NCI-H748 (cell line): ENCODE results near the gene CAMKK2.
"Not testable (repeated sequence)": the region's sequence is repeated elsewhere in the genome, so short reads cannot be mapped to it uniquely, and the experiment has no call there.

ENCODE experiments used
- DNase-seq: peaks from one replicate; lab custom pipeline; 2025; ENCODE audit not compliant: unreplicated experiment; lab: John Stamatoyannopoulos, UW

Gene CAMKK2

GRCh38 chr12:121296618-121297434 is at the start of gene CAMKK2:
CAMKK2 (minus strand) TSS chr12:121296709; CDS start chr12:121274526, 22,183 bp downstream.
- DNase-seq, result peak; percentile 91

- DNase-seq, result no peak
Observed at GRCh38 chr12:121345151-121345815, 48.8 kb upstream of the CAMKK2 start.

GRCh38 chr12:121344506-121344905 is 48.0 kb upstream of the CAMKK2 start:
- DNase-seq, result no peak

GRCh38 chr12:121337416-121337815 is 40.9 kb upstream of the CAMKK2 start:
- DNase-seq, result no peak

DNA sequence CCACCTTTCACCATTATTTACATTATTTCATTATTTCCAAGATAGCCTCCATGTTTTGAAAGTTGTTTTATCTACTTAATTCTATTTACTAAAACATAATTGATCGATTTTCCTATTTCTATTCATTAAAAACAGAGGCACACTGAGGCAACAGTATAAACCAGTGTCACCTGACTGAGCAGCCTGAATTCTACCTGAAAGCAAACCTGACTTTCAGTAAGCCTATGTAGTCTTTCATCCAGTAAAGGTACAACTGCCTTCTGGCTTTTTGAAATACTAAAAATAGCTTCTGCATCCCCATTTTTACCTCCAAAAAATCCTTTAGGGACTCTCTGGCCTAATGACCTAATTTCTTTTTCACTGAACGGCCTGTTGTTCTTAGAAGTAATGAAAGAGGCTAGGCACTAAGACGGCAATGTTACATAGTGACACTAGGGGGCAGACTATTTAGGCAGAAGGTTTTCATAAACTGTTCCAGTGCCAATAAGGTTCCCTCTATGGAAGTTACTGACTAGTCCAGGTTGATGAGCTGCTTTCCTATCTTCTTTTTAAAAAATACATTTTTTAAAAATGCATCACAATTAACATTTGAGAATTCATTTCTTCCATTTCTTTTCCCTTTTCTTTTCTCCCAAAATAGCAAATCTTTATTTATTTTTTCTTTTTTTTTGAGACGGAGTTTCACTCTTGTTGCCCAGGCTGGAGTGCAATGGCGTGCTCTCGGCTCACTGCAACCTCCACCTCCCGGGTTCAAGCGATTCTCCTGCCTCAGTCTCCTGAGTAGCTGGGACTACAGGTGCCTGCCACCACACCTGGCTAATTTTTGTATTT is 38.2 kb upstream of the CAMKK2 start:
- DNase-seq, result peak; percentile 67

DNA sequence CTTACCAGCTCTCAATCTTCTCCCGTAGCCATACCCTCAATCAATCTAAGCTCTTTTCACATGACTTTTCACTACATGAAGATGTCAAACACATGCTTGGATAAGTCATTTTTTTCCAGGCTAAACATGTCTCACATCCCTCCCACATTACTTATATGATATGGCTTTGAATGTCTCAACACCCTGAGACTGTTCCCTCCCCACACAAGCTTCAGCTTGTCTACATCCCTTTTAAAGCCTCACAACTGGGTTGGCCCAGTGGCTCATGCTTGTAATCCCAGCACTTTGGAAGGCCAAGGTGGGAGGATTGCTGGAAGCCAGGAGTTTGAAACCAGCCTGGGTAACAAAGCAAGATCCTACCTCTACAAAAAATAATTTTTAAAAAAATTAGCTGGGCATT is 37.2 kb upstream of the CAMKK2 start:
- no peak for DNase-seq

GRCh38 chr12:121331248-121331647 is 34.7 kb upstream of the CAMKK2 start:
- DNase-seq, result no peak

GRCh38 chr12:121330692-121331091 is 34.2 kb upstream of the CAMKK2 start:
- no peak for DNase-seq

DNA sequence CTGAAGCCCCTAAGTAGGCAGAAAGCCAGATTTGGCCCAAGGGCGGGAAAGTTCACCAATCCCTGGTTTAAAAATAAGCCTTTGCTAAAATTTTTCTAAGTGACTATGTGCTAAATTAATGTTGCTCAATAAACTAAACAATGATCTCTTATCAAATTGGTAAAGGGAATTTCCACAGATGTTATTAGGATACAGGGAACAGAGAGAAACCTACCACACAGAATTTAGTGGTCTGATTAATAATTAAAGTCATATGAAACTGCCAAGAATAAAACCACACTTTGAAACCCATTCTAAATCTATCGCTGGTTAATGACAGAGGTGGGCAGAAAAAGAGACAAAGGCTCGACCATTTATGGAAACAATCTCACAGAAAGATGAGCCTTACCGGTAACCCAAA is 33.7 kb upstream of the CAMKK2 start:
- no peak for DNase-seq

DNA sequence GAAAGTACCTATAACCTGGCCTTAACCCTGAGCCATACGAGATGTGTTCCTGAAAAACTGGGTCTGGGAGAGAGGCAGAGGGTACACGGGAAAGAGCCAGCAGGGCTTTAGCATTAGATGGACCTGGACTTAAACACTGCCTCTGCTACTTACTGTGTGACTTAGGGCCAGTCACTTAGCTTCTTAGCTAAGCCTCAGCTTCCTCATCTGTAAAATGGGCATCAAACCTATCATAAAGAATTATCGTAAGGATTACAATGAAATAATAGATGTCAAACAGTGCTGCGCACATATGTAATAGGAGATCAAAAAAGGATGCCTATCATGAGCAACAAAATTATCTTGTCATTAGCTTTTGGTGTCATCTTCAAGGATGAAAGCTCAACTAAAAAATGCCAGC is 32.1 kb upstream of the CAMKK2 start:
- DNase-seq, result no peak

GRCh38 chr12:121326996-121327674 is 30.6 kb upstream of the CAMKK2 start:
- no peak for DNase-seq

DNA sequence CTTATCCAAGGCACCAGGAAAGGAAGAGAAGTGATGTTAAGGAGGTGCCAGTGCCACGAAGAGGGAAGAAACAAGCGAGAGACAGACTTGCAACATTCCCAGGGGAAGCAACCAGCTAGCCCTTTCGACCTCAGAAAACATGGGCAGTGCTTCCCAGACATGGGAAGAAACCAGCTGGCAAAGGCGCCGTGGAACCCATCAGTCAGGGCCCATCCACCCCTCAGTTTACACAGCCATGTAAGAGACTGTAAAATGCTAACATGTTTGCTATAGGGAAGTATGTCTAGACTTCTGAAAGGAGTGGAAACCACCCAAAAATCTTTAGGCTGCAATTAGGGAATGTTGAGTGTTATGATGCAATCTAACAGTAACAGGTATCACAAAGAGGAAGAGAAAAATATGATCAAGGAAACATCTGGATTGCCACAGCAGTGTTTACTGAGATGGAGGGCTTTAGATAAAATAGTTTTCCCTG is 29.4 kb upstream of the CAMKK2 start:
- DNase-seq, result no peak

- no peak for DNase-seq
Observed at GRCh38 chr12:121323908-121324307, 27.4 kb upstream of the CAMKK2 start.

- no peak for DNase-seq
Observed at GRCh38 chr12:121318121-121318520, 21.6 kb upstream of the CAMKK2 start.

DNA sequence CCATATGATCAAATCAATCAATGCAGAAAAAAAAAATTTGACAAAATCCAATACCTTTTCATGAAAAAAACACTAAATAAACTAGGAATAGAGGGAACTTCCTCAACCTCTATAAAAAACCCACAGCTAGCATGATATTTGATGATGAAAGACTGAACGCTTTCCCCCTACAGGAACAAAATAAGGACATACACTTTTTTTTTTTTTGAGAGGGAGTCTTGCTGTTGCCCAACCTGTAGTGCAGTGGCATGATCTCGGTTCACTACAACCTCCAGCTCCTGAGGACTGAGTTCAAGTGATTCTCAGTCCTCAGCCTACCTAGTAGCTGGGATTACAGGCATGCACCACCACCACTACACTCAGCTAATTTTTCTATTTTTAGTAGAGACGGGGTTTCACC is 17.9 kb upstream of the CAMKK2 start:
- DNase-seq, result no peak

- not testable (repeated sequence) for DNase-seq
Observed at GRCh38 chr12:121310231-121310630, 13.7 kb upstream of the CAMKK2 start.

DNA sequence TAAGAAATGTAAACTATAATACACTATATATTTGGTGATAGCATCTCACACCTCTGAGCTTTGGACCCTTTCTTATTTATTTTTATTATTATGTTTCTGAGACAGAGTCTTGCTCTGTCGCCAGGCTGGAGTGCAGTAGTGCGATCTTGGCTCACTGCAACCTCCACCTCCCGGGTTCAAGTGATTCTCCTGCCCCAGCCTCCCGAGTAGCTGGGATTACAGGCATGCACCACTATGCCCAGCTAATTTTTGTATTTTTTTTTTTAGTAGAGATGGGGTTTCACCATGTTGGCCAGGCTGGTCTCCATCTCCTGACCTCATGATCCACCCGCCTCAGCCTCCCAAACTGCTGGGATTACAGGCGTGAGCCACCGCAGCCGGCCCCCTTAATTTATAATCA is 10.9 kb upstream of the CAMKK2 start:
- DNase-seq, result not testable (repeated sequence)

DNA sequence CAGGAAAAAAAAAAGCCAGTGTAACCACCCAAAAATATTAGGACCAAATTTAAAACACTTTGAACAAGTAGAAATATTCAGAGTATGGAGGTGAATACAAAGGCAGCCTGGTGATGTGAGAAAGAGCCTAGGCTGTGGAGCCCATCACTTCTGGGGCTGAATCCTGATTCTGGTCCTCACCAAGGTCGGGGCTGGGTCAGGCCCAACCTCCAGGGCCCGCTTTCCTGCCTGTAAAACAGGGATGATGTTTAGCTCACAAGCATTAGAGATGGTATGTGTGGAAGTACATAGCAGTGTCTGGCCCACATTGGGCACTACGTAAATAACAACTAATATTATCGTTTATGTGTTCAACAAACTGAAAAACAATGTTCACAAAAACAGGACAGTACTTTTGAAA is 7.8 kb upstream of the CAMKK2 start:
- DNase-seq, result no peak

GRCh38 chr12:121301876-121302275 is 5.4 kb upstream of the CAMKK2 start:
- no peak for DNase-seq

- DNase-seq, result peak; percentile 90
Observed at GRCh38 chr12:121300083-121300819, 3.7 kb upstream of the CAMKK2 start.
